Measurements from ENCODE around the gene BLOC1S6.

The BLOC1S6 gene

GRCh38 chr15:45618813-45619212 is 31.6 kb downstream of the BLOC1S6 start:
- TF ChIP-seq CTCF (IDR thresholded peaks at IDR 0.05; ENCODE audit: control insufficient read depth, insufficient read depth, low read depth, low read length, missing control alignments) = no peak
- H3K4me3 ChIP-seq (ENCODE audit: control insufficient read depth, low read depth, low read length) = no peak overlapping the region
- no peak for DNase-seq (ENCODE audit: low read depth)

GRCh38 chr15:45628136-45628535 is 41.0 kb downstream of the BLOC1S6 start:
- TF ChIP-seq CTCF (IDR thresholded peaks at IDR 0.05; ENCODE audit: control insufficient read depth, insufficient read depth, low read depth, low read length, missing control alignments) = no peak
- DNase-seq (ENCODE audit: low read depth) = no peak
- no peak overlapping the region for H3K4me3 ChIP-seq (ENCODE audit: control insufficient read depth, low read depth, low read length)

GRCh38 chr15:45630917-45631691 is 43.9 kb downstream of the BLOC1S6 start:
- peak; percentile 74 for DNase-seq (ENCODE audit: low read depth)
- no peak for TF ChIP-seq CTCF (IDR thresholded peaks at IDR 0.05; ENCODE audit: control insufficient read depth, insufficient read depth, low read depth, low read length, missing control alignments)
- H3K4me3 ChIP-seq (ENCODE audit: control insufficient read depth, low read depth, low read length) = peak overlapping the region; percentile 31

DNA sequence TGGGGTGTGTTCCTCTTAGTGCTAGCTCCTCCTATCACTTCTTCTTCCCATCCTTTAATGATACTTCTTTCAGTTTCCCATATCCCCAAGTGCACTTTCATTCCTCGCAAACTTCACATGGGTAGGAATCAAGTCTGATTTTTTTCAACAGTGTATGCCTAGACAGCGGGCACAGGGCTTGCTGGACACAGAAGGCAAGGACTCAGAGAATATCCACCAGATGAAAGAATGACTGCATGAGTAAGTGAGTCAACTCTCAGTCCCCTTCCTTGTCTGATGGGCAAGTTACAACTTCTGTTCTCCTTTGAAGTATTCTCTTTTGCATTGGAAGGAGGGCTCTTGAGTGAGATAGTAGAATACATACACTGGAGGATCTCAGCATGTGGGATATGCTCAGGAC is 44.6 kb downstream of the BLOC1S6 start:
- H3K4me3 ChIP-seq (ENCODE audit: control insufficient read depth, low read depth, low read length) = peak overlapping the region; percentile 31
- TF ChIP-seq CTCF (IDR thresholded peaks at IDR 0.05; ENCODE audit: control insufficient read depth, insufficient read depth, low read depth, low read length, missing control alignments) = no peak
- no peak for DNase-seq (ENCODE audit: low read depth)

DNA sequence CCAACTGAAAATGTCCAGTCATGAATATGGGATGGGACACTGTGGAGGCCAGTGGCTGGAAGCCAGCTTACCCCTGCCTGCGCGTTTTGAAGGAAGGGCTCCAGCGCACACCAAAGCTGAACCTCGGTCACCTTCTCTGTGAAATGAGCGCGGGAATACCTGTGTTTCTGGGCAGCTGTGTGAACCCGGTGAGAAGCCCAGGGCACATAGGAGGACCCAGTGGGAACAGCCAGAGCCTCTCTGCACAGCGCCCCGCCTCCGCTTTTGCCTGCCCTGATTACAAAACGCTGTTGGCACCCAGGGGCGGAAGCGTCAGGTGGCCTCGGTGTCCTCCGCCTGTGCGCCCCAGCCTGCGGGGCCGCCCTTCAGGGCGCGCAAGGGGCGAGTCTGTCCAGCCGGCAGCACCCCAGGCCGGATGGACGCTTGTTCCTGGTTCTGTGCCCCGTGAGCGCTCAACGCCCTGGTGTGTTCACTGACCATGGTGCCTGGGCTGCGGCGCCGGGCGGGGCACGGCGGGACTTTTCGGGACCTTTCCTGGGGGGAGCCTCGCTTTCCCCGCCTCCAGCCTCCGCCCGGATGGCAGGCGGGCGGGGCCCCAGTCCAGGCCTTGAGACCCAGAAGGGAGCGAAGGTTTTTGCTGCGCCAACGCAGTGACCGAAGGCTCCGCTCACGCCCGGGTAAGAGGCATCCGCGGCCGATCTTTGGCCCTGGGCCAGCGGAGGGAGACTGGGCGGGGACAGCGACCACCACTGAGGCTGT is 47.4 kb downstream of the BLOC1S6 start, which contains the start of gene SQOR:
SQOR (plus strand) TSS at position 598 of the 759 bp plus-strand sequence. CDS start 23,895 bp downstream, outside the sequence.
- peak within 1 kb of the TSS; percentile 74 for H3K4me3 ChIP-seq (ENCODE audit: control insufficient read depth, low read depth, low read length)
- no peak for DNase-seq (ENCODE audit: low read depth)
- TF ChIP-seq CTCF (IDR thresholded peaks at IDR 0.05; ENCODE audit: control insufficient read depth, insufficient read depth, low read depth, low read length, missing control alignments) = no peak

DNA sequence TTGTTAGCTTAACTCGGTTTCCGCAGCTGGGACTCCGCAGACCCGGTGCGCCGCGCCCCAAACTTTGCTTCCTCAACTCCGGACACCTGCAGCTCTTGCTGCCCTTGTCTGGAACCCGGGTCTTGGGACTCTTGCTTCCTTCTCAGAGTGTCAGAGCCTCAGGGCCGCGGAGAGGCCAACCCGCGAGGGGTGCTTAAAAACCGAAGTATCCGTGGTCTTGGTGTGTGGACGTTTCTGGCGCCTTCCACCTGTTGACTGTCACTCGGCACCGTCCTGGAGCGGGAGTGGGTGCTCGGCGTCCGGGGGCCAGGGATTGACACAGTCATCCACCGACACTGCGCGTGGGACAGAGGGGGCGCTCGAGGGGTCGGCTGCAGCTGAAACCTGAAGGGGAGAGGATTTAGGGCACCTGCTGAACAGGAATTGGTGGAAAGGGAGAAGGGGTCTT is 48.0 kb downstream of the BLOC1S6 start:
- peak; percentile 61 for TF ChIP-seq CTCF (IDR thresholded peaks at IDR 0.05; ENCODE audit: control insufficient read depth, insufficient read depth, low read depth, low read length, missing control alignments)
- H3K4me3 ChIP-seq (ENCODE audit: control insufficient read depth, low read depth, low read length) = peak overlapping the region; percentile 74
- DNase-seq (ENCODE audit: low read depth) = no peak

All from AG09309 (cell line).